GM12878 (cell line): ENCODE measurements around the gene PTPRM. TPM values are rescaled to one million over a fixed set of nuclear protein-coding genes. Genes with fewer than 3 reads are reported as not detected.

Experiments
- ATAC-seq: fragments of 200-7000 bp; cut with Tn5 transposase; 3 replicates; pipeline ENCODE4 v1.9.1; 2020; ENCODE audit warnings: mild to moderate bottlenecking, moderate library complexity
- BruUV-seq: library from RNA; stranded (reverse); fragments of 400-500 nt; replicated peaks from 2 replicates; lab custom pipeline; 2021; lab: Mats Ljungman, UMichigan
- CTCF ChIA-PET: fragments of 300-600 bp; sonication (Branson Sonifier 250); formaldehyde crosslinking; extraction: SDS; loops from one replicate; lab custom pipeline; 2021; ENCODE audit warnings: inconsistent platforms; lab: Yijun Ruan, JAX
- POLR2A ChIA-PET: fragments of 350-600 bp; formaldehyde crosslinking; extraction: SDS; loops from one replicate; lab custom pipeline; 2021; ENCODE audit warnings: inconsistent platforms; lab: Charles Lee
- RAD21 ChIA-PET: fragments of 300-600 bp; sonication (Branson Sonifier 250); formaldehyde crosslinking; loops from one replicate; lab custom pipeline; 2023; ENCODE audit warnings: antibody characterized with exemption; ENCODE audit not compliant: unreplicated experiment; lab: Charles Lee
- SMC1A ChIA-PET: fragments of 300-600 bp; sonication (Branson Sonifier 250); formaldehyde crosslinking; loops from one replicate; lab custom pipeline; 2023; ENCODE audit not compliant: unreplicated experiment, uncharacterized antibody; lab: Charles Lee
- DNase-seq: peaks from one replicate; pipeline ENCODE4 v3.0.0-alpha.2; 2011; ENCODE audit warnings: low read depth, low spot score
- FAIRE-seq: peaks from 3 replicates; lab custom pipeline; 2011; peaks lifted over from hg19 to GRCh38; lab: Jason Lieb, UNC
- H2AFZ ChIP-seq: 2 replicates; pipeline ENCODE4 v1.6.0; 2011; ENCODE audit warnings: low read depth, low read length, control low read depth; ENCODE audit not compliant: control insufficient read depth
- H3K27ac ChIP-seq: 2 replicates; pipeline ENCODE4 v1.5.1; 2011; ENCODE audit warnings: control low read depth; ENCODE audit not compliant: control insufficient read depth, insufficient read depth
- H3K27me3 ChIP-seq, 2 experiments: replicated peaks in 1 of 2; 2 replicates each; pipeline versions ENCODE4 v1.6.0 to v1.6.1; 2011; ENCODE audit warnings: low read length in 1 of 2; ENCODE audit not compliant: control insufficient read depth in 2 of 2, insufficient read depth in 2 of 2
- H3K36me3 ChIP-seq, 2 experiments: 2 replicates each; pipeline ENCODE4 v1.5.1; 2011; ENCODE audit warnings: low read length in 1 of 2; ENCODE audit not compliant: control insufficient read depth in 2 of 2, insufficient read depth in 2 of 2
- H3K4me1 ChIP-seq: 2 replicates; pipeline ENCODE4 v1.6.1; 2011; ENCODE audit warnings: mild to moderate bottlenecking, low read length, moderate library complexity, mixed read lengths; ENCODE audit not compliant: control insufficient read depth, insufficient read depth
- H3K4me2 ChIP-seq: 2 replicates; pipeline ENCODE4 v1.6.0; 2011; ENCODE audit warnings: control low read depth; ENCODE audit not compliant: control insufficient read depth, insufficient read depth
- H3K4me3 ChIP-seq: fragments of 200-600 bp; sonication (generic); 2 replicates; pipeline ENCODE4 v1.5.1; 2016
- H3K79me2 ChIP-seq: 2 replicates; pipeline ENCODE4 v1.6.0; 2011; ENCODE audit warnings: low read length; ENCODE audit not compliant: control insufficient read depth, insufficient read depth
- H3K9ac ChIP-seq: 2 replicates; pipeline ENCODE4 v1.8.0; 2011; ENCODE audit warnings: low read length, control low read depth, mixed read lengths; ENCODE audit not compliant: control insufficient read depth, insufficient read depth
- H3K9me3 ChIP-seq: replicated peaks from 3 replicates; pipeline ENCODE4 v1.5.1; 2011; ENCODE audit warnings: mild to moderate bottlenecking, low read length; ENCODE audit not compliant: control insufficient read depth, insufficient read depth
- H4K20me1 ChIP-seq: 2 replicates; pipeline ENCODE4 v1.6.0; 2011; ENCODE audit not compliant: control insufficient read depth, insufficient read depth
- EGR1 ChIP-seq, 2 experiments: IDR thresholded peaks; 1 replicate in 1 of 2; 2 replicates in 1 of 2; pipeline ENCODE4 v1.6.1; 2011 to 2012; ENCODE audit warnings: low read depth in 2 of 2, low read length in 2 of 2, borderline replicate concordance in 1 of 2, mild to moderate bottlenecking in 1 of 2, moderate library complexity in 1 of 2
- GABPA ChIP-seq: IDR thresholded peaks from 2 replicates; pipeline ENCODE4 v1.6.1; 2014; ENCODE audit warnings: antibody characterized with exemption, low read depth, mild to moderate bottlenecking, inconsistent platforms
- WGBS: methylation state at CpG from one replicate; pipeline ENCODE4 v1.1.6; 2016; ENCODE audit warnings: low lambda C conversion rate; ENCODE audit not compliant: insufficient replicate concordance, insufficient coverage; ENCODE audit errors: missing lambda C conversion rate; 5-methylcytosine and 5-hydroxymethylcytosine counted together
- in situ Hi-C: fragments of 300-500 bp; cut with MboI; formaldehyde crosslinking; loops from 9 replicates; pipeline ENCODE4 v1.14.3; 2018; ENCODE audit warnings: mixed read lengths
- intact Hi-C: fragments of 100-400 bp; cut with micrococcal nuclease; formaldehyde crosslinking; loops from one replicate; pipeline ENCODE4 v1.14.2; 2022; ENCODE audit not compliant: unreplicated experiment
- polyA plus RNA-seq, 11 experiments: library from polyadenylated mRNA; depleted of rRNA in 4 of 11; unstranded in 6 of 11; stranded (reverse) in 5 of 11; fragments of >200 nt; fragmentation: Nextera tagmentation in 4 of 11; fragmentation: Illumina TruSeq in 1 of 11; extraction: Ambion mirVana in 4 of 11; extraction: Trizol in 1 of 11; gene quantifications; 1 replicate in 1 of 11; 2 replicates in 10 of 11; pipeline versions ENCODE4 v1.2.1 to v1.2.3, GENCODE V29; 2011 to 2016; ENCODE audit warnings: inconsistent platforms in 2 of 11, missing spikeins in 2 of 11, low read depth in 1 of 11
- total RNA-seq, 4 experiments: library from RNA; depleted of rRNA in 3 of 4; stranded (reverse); fragments of >200 nt in 3 of 4; fragmentation: Illumina TruSeq in 1 of 4; extraction: Trizol in 1 of 4; gene quantifications; 2 replicates each; pipeline versions ENCODE4 v1.2.1 to v1.2.3, GENCODE V29; 2013 to 2021
- TF ChIP-seq, protein P1 (sequence below): IDR thresholded peaks from 2 replicates; pipeline ENCODE4 v1.6.1; 2011; ENCODE audit warnings: low read depth, mild to moderate bottlenecking, low read length, moderate library complexity, borderline replicate concordance; ENCODE audit errors: extremely low read depth
- TF ChIP-seq, protein P2 (sequence below): fragments of 450-650 bp; formaldehyde crosslinking; IDR thresholded peaks from 2 replicates; pipeline ENCODE4 v1.5.0; 2022; ENCODE audit warnings: mild to moderate bottlenecking, missing genetic modification characterization
- TF ChIP-seq, protein P3 (sequence below): fragments of 450-650 bp; IDR thresholded peaks from 2 replicates; pipeline ENCODE4 v1.6.1; 2017; ENCODE audit warnings: mild to moderate bottlenecking, low read depth, inconsistent platforms; ENCODE audit not compliant: poor library complexity, severe bottlenecking
- TF ChIP-seq, protein P4 (sequence below): IDR thresholded peaks from 2 replicates; pipeline ENCODE4 v1.6.1; 2012; ENCODE audit warnings: improper control_type of control experiment, low read depth, low read length; ENCODE audit not compliant: insufficient replicate concordance
- TF ChIP-seq, protein P5 (sequence below): fragments of 450-650 bp; IDR thresholded peaks from 2 replicates; pipeline ENCODE4 v1.6.1; 2018; ENCODE audit warnings: borderline replicate concordance, mild to moderate bottlenecking; ENCODE audit not compliant: partially characterized antibody

The PTPRM gene
- total and polyA plus RNA-seq, 10 of the 15 experiments (the other 5 are each of a cell fraction or from before 2014, with no cell fraction given), result 0.07 to 22.6 (median 0.60) TPM

DNA sequence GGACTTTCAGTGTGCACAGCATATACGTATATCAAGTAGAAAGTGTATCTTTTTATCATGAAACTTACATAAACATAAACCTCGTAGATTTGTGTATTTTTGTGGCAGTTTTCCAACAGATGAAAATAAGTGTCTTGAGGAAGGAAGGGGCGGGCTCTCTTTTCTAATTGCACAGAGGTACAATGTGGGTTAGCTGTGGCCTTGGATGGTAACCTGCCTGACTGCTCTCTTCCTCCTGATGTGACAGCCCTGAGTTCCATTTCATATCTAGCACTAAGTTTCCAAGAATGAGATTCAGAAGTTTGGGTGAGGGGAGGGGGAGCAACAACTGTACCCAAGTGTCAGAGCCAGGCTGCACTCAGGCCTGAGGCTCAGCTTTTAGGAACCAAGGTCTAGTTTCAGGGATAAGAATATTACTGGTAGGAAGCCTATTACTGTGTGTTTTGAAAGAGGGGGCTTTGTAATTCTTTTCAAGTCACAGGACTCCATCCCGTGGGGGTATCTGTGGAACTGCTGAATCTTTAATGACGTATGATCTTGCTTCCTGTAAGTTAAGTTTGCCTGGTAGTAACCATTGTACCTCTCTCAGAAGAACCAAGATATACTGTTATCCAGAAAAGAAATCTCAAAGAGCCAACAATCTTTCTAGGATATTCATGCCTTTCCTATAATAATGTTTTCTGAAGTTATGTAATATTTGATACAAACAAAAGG, 483.7 kb downstream of the PTPRM start:
- WGBS, result 6% methylated on average over 5 of the region's 5 CpGs
- in situ Hi-C loops (no loop called here), intact Hi-C loops (no loop called here)
- no peaks in the 10 kb centered on the region for H4K20me1 ChIP-seq
- no TSS peak for BruUV-seq
- no peak overlapping the region for H3K4me3 ChIP-seq
- H3K9me3 ChIP-seq, result no peaks in the 10 kb centered on the region
- H3K79me2 ChIP-seq, result no peaks in the 10 kb centered on the region
- ChIA-PET CTCF (no interaction called here), POLR2A (no interaction called here), RAD21 (no interaction called here), SMC1A (no interaction called here)
- DNase-seq (no peak), FAIRE-seq (no peak), ATAC-seq (no peak)
- H3K36me3 ChIP-seq, result no peaks in the 10 kb centered on the region
- H3K4me1 ChIP-seq, result no peaks in the 10 kb centered on the region
- no peak overlapping the region for H3K9ac ChIP-seq
- no peaks in the 10 kb centered on the region for H3K27me3 ChIP-seq
- H3K27ac ChIP-seq, result no peak overlapping the region
- no peak overlapping the region for H2AFZ ChIP-seq
- no peak overlapping the region for H3K4me2 ChIP-seq
- TF ChIP-seq, protein P1, sequence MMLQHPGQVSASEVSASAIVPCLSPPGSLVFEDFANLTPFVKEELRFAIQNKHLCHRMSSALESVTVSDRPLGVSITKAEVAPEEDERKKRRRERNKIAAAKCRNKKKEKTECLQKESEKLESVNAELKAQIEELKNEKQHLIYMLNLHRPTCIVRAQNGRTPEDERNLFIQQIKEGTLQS, result no peak
- TF ChIP-seq, protein P2, sequence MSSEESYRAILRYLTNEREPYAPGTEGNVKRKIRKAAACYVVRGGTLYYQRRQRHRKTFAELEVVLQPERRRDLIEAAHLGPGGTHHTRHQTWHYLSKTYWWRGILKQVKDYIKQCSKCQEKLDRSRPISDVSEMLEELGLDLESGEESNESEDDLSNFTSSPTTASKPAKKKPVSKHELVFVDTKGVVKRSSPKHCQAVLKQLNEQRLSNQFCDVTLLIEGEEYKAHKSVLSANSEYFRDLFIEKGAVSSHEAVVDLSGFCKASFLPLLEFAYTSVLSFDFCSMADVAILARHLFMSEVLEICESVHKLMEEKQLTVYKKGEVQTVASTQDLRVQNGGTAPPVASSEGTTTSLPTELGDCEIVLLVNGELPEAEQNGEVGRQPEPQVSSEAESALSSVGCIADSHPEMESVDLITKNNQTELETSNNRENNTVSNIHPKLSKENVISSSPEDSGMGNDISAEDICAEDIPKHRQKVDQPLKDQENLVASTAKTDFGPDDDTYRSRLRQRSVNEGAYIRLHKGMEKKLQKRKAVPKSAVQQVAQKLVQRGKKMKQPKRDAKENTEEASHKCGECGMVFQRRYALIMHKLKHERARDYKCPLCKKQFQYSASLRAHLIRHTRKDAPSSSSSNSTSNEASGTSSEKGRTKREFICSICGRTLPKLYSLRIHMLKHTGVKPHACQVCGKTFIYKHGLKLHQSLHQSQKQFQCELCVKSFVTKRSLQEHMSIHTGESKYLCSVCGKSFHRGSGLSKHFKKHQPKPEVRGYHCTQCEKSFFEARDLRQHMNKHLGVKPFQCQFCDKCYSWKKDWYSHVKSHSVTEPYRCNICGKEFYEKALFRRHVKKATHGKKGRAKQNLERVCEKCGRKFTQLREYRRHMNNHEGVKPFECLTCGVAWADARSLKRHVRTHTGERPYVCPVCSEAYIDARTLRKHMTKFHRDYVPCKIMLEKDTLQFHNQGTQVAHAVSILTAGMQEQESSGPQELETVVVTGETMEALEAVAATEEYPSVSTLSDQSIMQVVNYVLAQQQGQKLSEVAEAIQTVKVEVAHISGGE (CRISPR knock-in tag), result no peak
- no peak for TF ChIP-seq GABPA
- TF ChIP-seq, protein P3, sequence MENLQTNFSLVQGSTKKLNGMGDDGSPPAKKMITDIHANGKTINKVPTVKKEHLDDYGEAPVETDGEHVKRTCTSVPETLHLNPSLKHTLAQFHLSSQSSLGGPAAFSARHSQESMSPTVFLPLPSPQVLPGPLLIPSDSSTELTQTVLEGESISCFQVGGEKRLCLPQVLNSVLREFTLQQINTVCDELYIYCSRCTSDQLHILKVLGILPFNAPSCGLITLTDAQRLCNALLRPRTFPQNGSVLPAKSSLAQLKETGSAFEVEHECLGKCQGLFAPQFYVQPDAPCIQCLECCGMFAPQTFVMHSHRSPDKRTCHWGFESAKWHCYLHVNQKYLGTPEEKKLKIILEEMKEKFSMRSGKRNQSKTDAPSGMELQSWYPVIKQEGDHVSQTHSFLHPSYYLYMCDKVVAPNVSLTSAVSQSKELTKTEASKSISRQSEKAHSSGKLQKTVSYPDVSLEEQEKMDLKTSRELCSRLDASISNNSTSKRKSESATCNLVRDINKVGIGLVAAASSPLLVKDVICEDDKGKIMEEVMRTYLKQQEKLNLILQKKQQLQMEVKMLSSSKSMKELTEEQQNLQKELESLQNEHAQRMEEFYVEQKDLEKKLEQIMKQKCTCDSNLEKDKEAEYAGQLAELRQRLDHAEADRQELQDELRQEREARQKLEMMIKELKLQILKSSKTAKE, result no peak
- TF ChIP-seq, protein P4, sequence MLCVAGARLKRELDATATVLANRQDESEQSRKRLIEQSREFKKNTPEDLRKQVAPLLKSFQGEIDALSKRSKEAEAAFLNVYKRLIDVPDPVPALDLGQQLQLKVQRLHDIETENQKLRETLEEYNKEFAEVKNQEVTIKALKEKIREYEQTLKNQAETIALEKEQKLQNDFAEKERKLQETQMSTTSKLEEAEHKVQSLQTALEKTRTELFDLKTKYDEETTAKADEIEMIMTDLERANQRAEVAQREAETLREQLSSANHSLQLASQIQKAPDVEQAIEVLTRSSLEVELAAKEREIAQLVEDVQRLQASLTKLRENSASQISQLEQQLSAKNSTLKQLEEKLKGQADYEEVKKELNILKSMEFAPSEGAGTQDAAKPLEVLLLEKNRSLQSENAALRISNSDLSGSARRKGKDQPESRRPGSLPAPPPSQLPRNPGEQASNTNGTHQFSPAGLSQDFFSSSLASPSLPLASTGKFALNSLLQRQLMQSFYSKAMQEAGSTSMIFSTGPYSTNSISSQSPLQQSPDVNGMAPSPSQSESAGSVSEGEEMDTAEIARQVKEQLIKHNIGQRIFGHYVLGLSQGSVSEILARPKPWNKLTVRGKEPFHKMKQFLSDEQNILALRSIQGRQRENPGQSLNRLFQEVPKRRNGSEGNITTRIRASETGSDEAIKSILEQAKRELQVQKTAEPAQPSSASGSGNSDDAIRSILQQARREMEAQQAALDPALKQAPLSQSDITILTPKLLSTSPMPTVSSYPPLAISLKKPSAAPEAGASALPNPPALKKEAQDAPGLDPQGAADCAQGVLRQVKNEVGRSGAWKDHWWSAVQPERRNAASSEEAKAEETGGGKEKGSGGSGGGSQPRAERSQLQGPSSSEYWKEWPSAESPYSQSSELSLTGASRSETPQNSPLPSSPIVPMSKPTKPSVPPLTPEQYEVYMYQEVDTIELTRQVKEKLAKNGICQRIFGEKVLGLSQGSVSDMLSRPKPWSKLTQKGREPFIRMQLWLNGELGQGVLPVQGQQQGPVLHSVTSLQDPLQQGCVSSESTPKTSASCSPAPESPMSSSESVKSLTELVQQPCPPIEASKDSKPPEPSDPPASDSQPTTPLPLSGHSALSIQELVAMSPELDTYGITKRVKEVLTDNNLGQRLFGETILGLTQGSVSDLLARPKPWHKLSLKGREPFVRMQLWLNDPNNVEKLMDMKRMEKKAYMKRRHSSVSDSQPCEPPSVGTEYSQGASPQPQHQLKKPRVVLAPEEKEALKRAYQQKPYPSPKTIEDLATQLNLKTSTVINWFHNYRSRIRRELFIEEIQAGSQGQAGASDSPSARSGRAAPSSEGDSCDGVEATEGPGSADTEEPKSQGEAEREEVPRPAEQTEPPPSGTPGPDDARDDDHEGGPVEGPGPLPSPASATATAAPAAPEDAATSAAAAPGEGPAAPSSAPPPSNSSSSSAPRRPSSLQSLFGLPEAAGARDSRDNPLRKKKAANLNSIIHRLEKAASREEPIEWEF, result no peak
- TF ChIP-seq EGR1 (IDR thresholded peaks at IDR 0.05; ENCODE audit: borderline replicate concordance in 1 of 2, low read depth in 2 of 2, low read length in 2 of 2), result no peak
- TF ChIP-seq, protein P5, sequence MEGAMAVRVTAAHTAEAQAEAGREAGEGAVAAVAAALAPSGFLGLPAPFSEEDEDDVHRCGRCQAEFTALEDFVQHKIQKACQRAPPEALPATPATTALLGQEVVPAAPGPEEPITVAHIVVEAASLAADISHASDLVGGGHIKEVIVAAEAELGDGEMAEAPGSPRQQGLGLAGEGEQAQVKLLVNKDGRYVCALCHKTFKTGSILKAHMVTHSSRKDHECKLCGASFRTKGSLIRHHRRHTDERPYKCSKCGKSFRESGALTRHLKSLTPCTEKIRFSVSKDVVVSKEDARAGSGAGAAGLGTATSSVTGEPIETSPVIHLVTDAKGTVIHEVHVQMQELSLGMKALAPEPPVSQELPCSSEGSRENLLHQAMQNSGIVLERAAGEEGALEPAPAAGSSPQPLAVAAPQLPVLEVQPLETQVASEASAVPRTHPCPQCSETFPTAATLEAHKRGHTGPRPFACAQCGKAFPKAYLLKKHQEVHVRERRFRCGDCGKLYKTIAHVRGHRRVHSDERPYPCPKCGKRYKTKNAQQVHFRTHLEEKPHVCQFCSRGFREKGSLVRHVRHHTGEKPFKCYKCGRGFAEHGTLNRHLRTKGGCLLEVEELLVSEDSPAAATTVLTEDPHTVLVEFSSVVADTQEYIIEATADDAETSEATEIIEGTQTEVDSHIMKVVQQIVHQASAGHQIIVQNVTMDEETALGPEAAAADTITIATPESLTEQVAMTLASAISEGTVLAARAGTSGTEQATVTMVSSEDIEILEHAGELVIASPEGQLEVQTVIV, result no peak
